ENCODE measurements around the gene RPS6KA2. TPM values are rescaled to one million over a fixed set of nuclear protein-coding genes. Genes with fewer than 3 reads are reported as not detected.

Gene RPS6KA2
- total RNA-seq, 1 experiment from 2014 or later, result 12.3 TPM

GRCh38 chr6:166412911-166413384 is 214.1 kb downstream of the RPS6KA2 start:
- TF ChIP-seq CTCF (conservative IDR thresholded peaks at IDR 0.05), result no peak

More at GRCh38 chr6:166412911-166413384, 214.1 kb downstream of the RPS6KA2 start:
- Histone ChIP-seq H3K18ac (ENCODE audit: insufficient read length, low read depth, low read length) (no peak overlapping the region), H2BK5ac (ENCODE audit: insufficient read length, low read length) (no peak overlapping the region), H3K9ac (ENCODE audit: extremely low read depth, insufficient read length, low read length) (no peak overlapping the region), H3K27me3 (ENCODE audit: insufficient read depth, low read length) (no peaks in the 10 kb centered on the region), H3K14ac (ENCODE audit: insufficient read depth, low read length) (no peak overlapping the region), H3K23me2 (ENCODE audit: insufficient read length, low read depth, low read length, poor library complexity, severe bottlenecking) (peaks cover 5% of the 10 kb centered on the region), H2BK120ac (ENCODE audit: low read depth, low read length, poor library complexity, severe bottlenecking) (no peak overlapping the region), H3K27ac (ENCODE audit: insufficient read length, low read depth, low read length) (no peak overlapping the region), H3K79me2 (ENCODE audit: insufficient read depth, low read length) (no peaks in the 10 kb centered on the region), H2BK20ac (ENCODE audit: low read depth, low read length, poor library complexity, severe bottlenecking) (no peak overlapping the region), H3K9me3 (ENCODE audit: control insufficient read depth, low read depth, low read length) (no peaks in the 10 kb centered on the region), H3K4ac (ENCODE audit: low read depth, low read length) (no peak overlapping the region), H4K5ac (ENCODE audit: insufficient read length, low read depth, low read length) (no peak overlapping the region), H4K20me1 (ENCODE audit: control insufficient read depth, insufficient read depth, insufficient read length) (peaks cover 3% of the 10 kb centered on the region), H4K8ac (replicated peaks; ENCODE audit: insufficient read length, low read depth, low read length) (no peak overlapping the region), H3K79me1 (ENCODE audit: insufficient read depth, low read depth, low read length, poor library complexity, severe bottlenecking) (no peaks in the 10 kb centered on the region), H3K4me2 (ENCODE audit: insufficient read depth, insufficient read length, low read length) (no peak overlapping the region), H3T11ph (ENCODE audit: low read length) (no peak overlapping the region), H2AK5ac (ENCODE audit: insufficient read length, low read length) (no peak overlapping the region), H3K56ac (ENCODE audit: insufficient read length, low read depth, low read length) (no peak overlapping the region), H4K91ac (ENCODE audit: insufficient read length, low read depth, low read length) (no peak overlapping the region), H2BK15ac (ENCODE audit: low read depth, low read length) (no peak overlapping the region), H3K23ac (ENCODE audit: insufficient read length, low read depth, low read length) (no peak overlapping the region), H2AFZ (ENCODE audit: low read length) (no peak overlapping the region), H3K4me1 (ENCODE audit: insufficient read depth, low read length) (0 out of 2 replicates have a peak, but pooled peaks cover 5% of the 10 kb centered on the region), H2BK12ac (ENCODE audit: insufficient read length, low read depth, low read length) (no peak overlapping the region)
- peaks cover 8 to 16% of the 10 kb centered on the region in 2 experiments for H3K4me1 Mint-ChIP-seq
- no peak overlapping the region for H3K4me3 Mint-ChIP-seq
- no peak for DNase-seq
- no peaks in the 10 kb centered on the region for H3K27me3 Mint-ChIP-seq (ENCODE audit: low read depth)
- H3K36me3 Mint-ChIP-seq (ENCODE audit: insufficient read depth in 1 of 3, low read depth in 3 of 3), result peaks cover 24 to 26% (median 24%) of the 10 kb centered on the region in 3 experiments
- no CpG with 5 or more reads among the region's 13 CpGs for WGBS (ENCODE audit: extremely low coverage, insufficient read length, low lambda C conversion rate)
- H3K9me3 Mint-ChIP-seq, result peaks cover 11 to 13% of the 10 kb centered on the region in 2 experiments; a peak in 4 of 5 replicates
- H3K27ac Mint-ChIP-seq, result peak overlapping the region in 1 of 3 experiments; percentile 46; a peak in 1 of 7 replicates
